Measurements from ENCODE around the gene UBR3.
A peak's percentile ranks its signal among the peaks of the same experiment; 100 is the strongest.

UBR3 gene

GRCh38 chr2:170090229-170090628 lies 263.0 kb downstream of the UBR3 start:
- DNase-seq (ENCODE audit: extremely low read depth, low read depth): no peak
- TF ChIP-seq CTCF (IDR thresholded peaks at IDR 0.05; ENCODE audit: low read depth, low read length): no peak

- DNase-seq (ENCODE audit: extremely low read depth, low read depth): no peak
- TF ChIP-seq CTCF (IDR thresholded peaks at IDR 0.05; ENCODE audit: low read depth, low read length): no peak
These were observed 264.2 kb downstream of the UBR3 start for GRCh38 chr2:170091436-170091835.

- DNase-seq (ENCODE audit: extremely low read depth, low read depth): peak; percentile 42
- no peak for TF ChIP-seq CTCF (IDR thresholded peaks at IDR 0.05; ENCODE audit: low read depth, low read length)
These were observed 265.3 kb downstream of the UBR3 start for GRCh38 chr2:170092436-170093060.

GRCh38 chr2:170095380-170095779 lies 268.1 kb downstream of the UBR3 start:
- no peak for DNase-seq (ENCODE audit: extremely low read depth, low read depth)
- TF ChIP-seq CTCF (IDR thresholded peaks at IDR 0.05; ENCODE audit: low read depth, low read length): no peak

GRCh38 chr2:170098626-170099312 lies 271.5 kb downstream of the UBR3 start:
- no peak for DNase-seq (ENCODE audit: extremely low read depth, low read depth)

GRCh38 chr2:170101789-170102188 lies 274.5 kb downstream of the UBR3 start:
- no peak for DNase-seq (ENCODE audit: extremely low read depth, low read depth)
- no peak for TF ChIP-seq CTCF (IDR thresholded peaks at IDR 0.05; ENCODE audit: low read depth, low read length)

More at GRCh38 chr2:170098626-170099312, 271.5 kb downstream of the UBR3 start:
- TF ChIP-seq CTCF (IDR thresholded peaks at IDR 0.05; ENCODE audit: low read depth, low read length): no peak

GRCh38 chr2:170106102-170106840 lies 279.0 kb downstream of the UBR3 start:
- TF ChIP-seq CTCF (IDR thresholded peaks at IDR 0.05; ENCODE audit: low read depth, low read length): no peak
- no peak for DNase-seq (ENCODE audit: extremely low read depth, low read depth)

All from AG09319 (cell line).